BJ (cell line): ENCODE data around the gene DYNC2I2. TPM values are rescaled to one million over a fixed set of nuclear protein-coding genes. Genes with fewer than 3 reads are reported as not detected.

Experiments
- CTCF ChIA-PET: fragments of 350-600 bp; formaldehyde crosslinking; extraction: SDS; loops from one replicate; lab custom pipeline; 2021; ENCODE audit warnings: antibody characterized with exemption, inconsistent platforms; lab: Yijun Ruan, JAX
- POLR2A ChIA-PET: fragments of 300-600 bp; sonication (Branson Sonifier 250); formaldehyde crosslinking; extraction: SDS; loops from one replicate; lab custom pipeline; 2021; ENCODE audit warnings: antibody characterized with exemption; lab: Charles Lee
- DNase-seq: peaks from one replicate; pipeline ENCODE4 v3.0.0-alpha.2; 2011; ENCODE audit warnings: low read depth
- H3K27me3 ChIP-seq: 2 replicates; pipeline ENCODE4 v1.6.0; 2011; ENCODE audit warnings: low read length; ENCODE audit not compliant: control insufficient read depth, insufficient read depth
- H3K36me3 ChIP-seq: 2 replicates; pipeline ENCODE4 v1.5.1; 2011; ENCODE audit warnings: low read length; ENCODE audit not compliant: control insufficient read depth, insufficient read depth
- H3K4me3 ChIP-seq: 2 replicates; pipeline ENCODE4 v1.5.1; 2011; ENCODE audit warnings: low read depth, mild to moderate bottlenecking, control low read depth, low read length
- polyA plus RNA-seq: library from polyadenylated mRNA; depleted of rRNA; stranded (reverse); fragments of >200 nt; gene quantifications from 2 replicates; pipeline ENCODE4 v1.2.3, GENCODE V29; 2011
- TF ChIP-seq, protein P1 (sequence below): IDR thresholded peaks from 2 replicates; pipeline ENCODE4 v1.5.1; 2011; ENCODE audit warnings: low read depth, mild to moderate bottlenecking, control low read depth, inconsistent platforms, low read length, moderate library complexity; ENCODE audit not compliant: insufficient read depth

Gene DYNC2I2
- polyA plus RNA-seq, 1 experiment, result 50.4 TPM

GRCh38 chr9:128624566-128624965 lies 32.1 kb downstream of the DYNC2I2 start:
- H3K27me3 ChIP-seq, result no peaks in the 10 kb centered on the region
- no peak overlapping the region for H3K4me3 ChIP-seq
- TF ChIP-seq, protein P1, sequence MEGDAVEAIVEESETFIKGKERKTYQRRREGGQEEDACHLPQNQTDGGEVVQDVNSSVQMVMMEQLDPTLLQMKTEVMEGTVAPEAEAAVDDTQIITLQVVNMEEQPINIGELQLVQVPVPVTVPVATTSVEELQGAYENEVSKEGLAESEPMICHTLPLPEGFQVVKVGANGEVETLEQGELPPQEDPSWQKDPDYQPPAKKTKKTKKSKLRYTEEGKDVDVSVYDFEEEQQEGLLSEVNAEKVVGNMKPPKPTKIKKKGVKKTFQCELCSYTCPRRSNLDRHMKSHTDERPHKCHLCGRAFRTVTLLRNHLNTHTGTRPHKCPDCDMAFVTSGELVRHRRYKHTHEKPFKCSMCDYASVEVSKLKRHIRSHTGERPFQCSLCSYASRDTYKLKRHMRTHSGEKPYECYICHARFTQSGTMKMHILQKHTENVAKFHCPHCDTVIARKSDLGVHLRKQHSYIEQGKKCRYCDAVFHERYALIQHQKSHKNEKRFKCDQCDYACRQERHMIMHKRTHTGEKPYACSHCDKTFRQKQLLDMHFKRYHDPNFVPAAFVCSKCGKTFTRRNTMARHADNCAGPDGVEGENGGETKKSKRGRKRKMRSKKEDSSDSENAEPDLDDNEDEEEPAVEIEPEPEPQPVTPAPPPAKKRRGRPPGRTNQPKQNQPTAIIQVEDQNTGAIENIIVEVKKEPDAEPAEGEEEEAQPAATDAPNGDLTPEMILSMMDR, result no peak
- H3K36me3 ChIP-seq, result peaks cover 71% of the 10 kb centered on the region
- ChIA-PET CTCF (interaction anchor here (1.1 to 3.3 kb wide), 3 partner anchors 11 to 42 kb away, joined by 4 to 24 read pairs (median 4); no protein-coding TSS in a partner anchor), POLR2A (no interaction called here)
- DNase-seq, result no peak

- peaks cover 65% of the 10 kb centered on the region for H3K36me3 ChIP-seq
- no peaks in the 10 kb centered on the region for H3K27me3 ChIP-seq
- CTCF ChIA-PET, result interaction anchor here (1.7 kb wide), 1 partner anchor 11 kb away, joined by 5 read pairs; no protein-coding TSS in a partner anchor
- POLR2A ChIA-PET, result no interaction called here
- H3K4me3 ChIP-seq, result no peak overlapping the region
- TF ChIP-seq, protein P1, result no peak
- no peak for DNase-seq
Measured at GRCh38 chr9:128621730-128622455, 34.8 kb downstream of the DYNC2I2 start.

GRCh38 chr9:128619779-128620178 lies 36.9 kb downstream of the DYNC2I2 start:
- Histone ChIP-seq H3K27me3 (no peaks in the 10 kb centered on the region), H3K4me3 (no peak overlapping the region), H3K36me3 (peaks cover 61% of the 10 kb centered on the region)
- ChIA-PET CTCF (no interaction called here), POLR2A (no interaction called here)
- TF ChIP-seq, protein P1, result no peak
- no peak for DNase-seq

DNA sequence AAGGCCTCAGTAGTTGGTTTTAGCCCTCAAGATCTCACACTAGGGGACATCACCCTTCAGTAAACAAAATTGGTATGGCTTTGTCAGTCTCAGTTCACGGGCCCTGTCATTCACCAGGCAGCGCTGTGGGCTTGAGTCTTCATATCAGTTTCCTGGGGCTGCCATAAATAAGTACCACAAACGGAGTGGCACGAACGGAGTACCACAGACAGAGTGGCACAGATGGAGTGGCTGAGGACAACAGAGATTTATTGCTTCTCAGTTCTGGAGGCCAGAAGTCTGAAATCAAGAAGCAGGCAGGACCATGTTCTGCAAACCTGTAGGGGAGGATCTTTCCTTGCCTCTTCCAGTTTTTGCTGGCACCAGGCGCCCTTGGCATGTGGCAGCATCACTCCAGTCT lies 37.5 kb downstream of the DYNC2I2 start:
- ChIA-PET POLR2A (no interaction called here), CTCF (no interaction called here)
- TF ChIP-seq, protein P1, result no peak
- no peak overlapping the region for H3K4me3 ChIP-seq
- peaks cover 57% of the 10 kb centered on the region for H3K36me3 ChIP-seq
- no peaks in the 10 kb centered on the region for H3K27me3 ChIP-seq
- no peak for DNase-seq

- DNase-seq, result no peak
- ChIA-PET CTCF (no interaction called here), POLR2A (no interaction called here)
- Histone ChIP-seq H3K27me3 (no peaks in the 10 kb centered on the region), H3K36me3 (peaks cover 61% of the 10 kb centered on the region), H3K4me3 (no peak overlapping the region)
- TF ChIP-seq, protein P1, result no peak
Measured at GRCh38 chr9:128617943-128618342, 38.7 kb downstream of the DYNC2I2 start.
